Measurements from ENCODE around the gene LEUTX.

The LEUTX gene

DNA sequence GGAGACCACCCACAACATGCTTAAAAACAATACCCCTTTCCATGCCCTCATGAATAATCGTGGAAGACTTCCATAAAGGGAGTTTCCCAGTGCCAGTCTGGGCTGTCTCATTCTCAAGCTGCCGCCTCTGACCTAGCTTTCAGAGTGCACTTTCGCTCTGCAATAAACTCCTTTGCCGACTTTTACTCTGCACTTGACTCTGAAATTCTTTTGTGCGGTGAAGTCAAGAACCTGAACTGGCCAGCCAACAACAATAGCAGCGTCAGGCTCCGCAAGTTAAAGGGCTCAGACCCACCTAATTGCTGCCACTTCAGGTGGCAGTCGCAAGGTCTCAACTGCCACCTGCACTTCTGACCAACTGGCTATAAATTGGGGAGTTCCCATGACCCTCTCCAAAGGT, 10.3 kb upstream of the LEUTX start:
- Histone ChIP-seq H3K36me3 (replicated peaks in 1 of 2; ENCODE audit: control insufficient read depth in 2 of 2, insufficient read depth in 2 of 2, low read length in 2 of 2) (no peaks in the 10 kb centered on the region), H3K4me1 (ENCODE audit: control insufficient read depth in 2 of 2, insufficient read depth in 1 of 2, low read depth in 1 of 2, low read length in 2 of 2) (no peaks in the 10 kb centered on the region), H3K79me1 (ENCODE audit: low read depth, low read length) (no peaks in the 10 kb centered on the region), H3K4me2 (ENCODE audit: insufficient read depth, low read length, poor library complexity, severe bottlenecking) (no peak overlapping the region), H2BK5ac (ENCODE audit: low read length) (no peak overlapping the region), H2BK15ac (ENCODE audit: low read length) (no peak overlapping the region), H3K23ac (ENCODE audit: low read depth, low read length, poor library complexity) (no peak overlapping the region), H3K4ac (ENCODE audit: low read length) (no peak overlapping the region), H3K27me3 (ENCODE audit: control insufficient read depth in 3 of 3, insufficient read depth in 3 of 3, low read depth in 1 of 3, low read length in 3 of 3) (no peaks in the 10 kb centered on the region), H4K91ac (ENCODE audit: low read depth, low read length, poor library complexity) (no peak overlapping the region), H3K4me3 (ENCODE audit: low read length in 2 of 2) (no peak overlapping the region), H2AK5ac (ENCODE audit: low read depth, low read length) (no peak overlapping the region), H2AFZ (ENCODE audit: low read length) (no peak overlapping the region), H2BK12ac (ENCODE audit: low read length) (no peak overlapping the region), H4K8ac (ENCODE audit: low read depth, low read length) (no peak overlapping the region), H3K18ac (ENCODE audit: low read length) (no peak overlapping the region), H3K9ac (ENCODE audit: low read depth, low read length, poor library complexity) (no peak overlapping the region), H3K14ac (ENCODE audit: low read length) (no peak overlapping the region), H3K27ac (replicated peaks; ENCODE audit: low read length) (no peak overlapping the region), H3K9me3 (replicated peaks in 1 of 2; ENCODE audit: control insufficient read depth in 2 of 2, insufficient read depth in 1 of 2, low read depth in 1 of 2, low read length in 2 of 2) (peaks cover 0 to 4% of the 10 kb centered on the region in 2 donors), H2BK120ac (ENCODE audit: low read depth, low read length) (no peak overlapping the region)
- DNase-seq (ENCODE audit: low spot score), result no peak
- no CpG with 5 or more reads among the region's 8 CpGs for WGBS, 2 donors (ENCODE audit: extremely low coverage in 2 of 2, insufficient read length in 2 of 2, insufficient replicate concordance in 1 of 2)

DNA sequence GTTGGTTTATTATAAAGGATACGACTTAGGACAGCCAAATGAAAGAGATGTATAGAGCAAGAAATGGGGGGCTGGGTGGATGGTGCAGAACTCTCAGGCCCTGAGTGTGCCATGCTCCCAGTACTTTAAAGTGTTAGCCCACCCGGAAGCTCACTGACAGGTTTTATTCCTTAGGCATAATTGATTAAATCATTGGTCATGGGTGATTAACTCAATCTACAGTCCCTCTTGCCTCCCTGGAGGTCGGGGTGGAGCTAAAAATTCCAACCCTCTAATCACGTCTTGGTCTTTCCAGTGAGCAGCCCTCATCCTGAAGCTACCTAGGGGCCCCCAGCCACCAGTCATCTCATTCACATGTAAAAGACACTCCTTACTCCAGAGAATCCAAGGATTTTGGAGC, 9.9 kb upstream of the LEUTX start:
- Histone ChIP-seq H3K18ac (ENCODE audit: low read length) (no peak overlapping the region), H3K4me1 (ENCODE audit: control insufficient read depth in 2 of 2, insufficient read depth in 1 of 2, low read depth in 1 of 2, low read length in 2 of 2) (no peaks in the 10 kb centered on the region), H3K4me2 (ENCODE audit: insufficient read depth, low read length, poor library complexity, severe bottlenecking) (no peak overlapping the region), H3K23ac (ENCODE audit: low read depth, low read length, poor library complexity) (no peak overlapping the region), H4K8ac (ENCODE audit: low read depth, low read length) (no peak overlapping the region), H3K4ac (ENCODE audit: low read length) (no peak overlapping the region), H3K9me3 (replicated peaks in 1 of 2; ENCODE audit: control insufficient read depth in 2 of 2, insufficient read depth in 1 of 2, low read depth in 1 of 2, low read length in 2 of 2) (peaks cover 0 to 4% of the 10 kb centered on the region in 2 donors), H2BK12ac (ENCODE audit: low read length) (no peak overlapping the region), H4K91ac (ENCODE audit: low read depth, low read length, poor library complexity) (no peak overlapping the region), H3K27ac (replicated peaks; ENCODE audit: low read length) (no peak overlapping the region), H3K14ac (ENCODE audit: low read length) (no peak overlapping the region), H2AK5ac (ENCODE audit: low read depth, low read length) (no peak overlapping the region), H3K9ac (ENCODE audit: low read depth, low read length, poor library complexity) (no peak overlapping the region), H2BK120ac (ENCODE audit: low read depth, low read length) (no peak overlapping the region), H2BK5ac (ENCODE audit: low read length) (no peak overlapping the region), H3K4me3 (ENCODE audit: low read length in 2 of 2) (no peak overlapping the region), H3K36me3 (replicated peaks in 1 of 2; ENCODE audit: control insufficient read depth in 2 of 2, insufficient read depth in 2 of 2, low read length in 2 of 2) (no peaks in the 10 kb centered on the region), H2BK15ac (ENCODE audit: low read length) (no peak overlapping the region), H3K79me1 (ENCODE audit: low read depth, low read length) (no peaks in the 10 kb centered on the region), H3K27me3 (ENCODE audit: control insufficient read depth in 3 of 3, insufficient read depth in 3 of 3, low read depth in 1 of 3, low read length in 3 of 3) (no peaks in the 10 kb centered on the region), H2AFZ (ENCODE audit: low read length) (no peak overlapping the region)
- WGBS, 2 donors (ENCODE audit: extremely low coverage in 2 of 2, insufficient read length in 2 of 2, insufficient replicate concordance in 1 of 2), result no CpG with 5 or more reads among the region's 4 CpGs
- no peak for DNase-seq (ENCODE audit: low spot score)

DNA sequence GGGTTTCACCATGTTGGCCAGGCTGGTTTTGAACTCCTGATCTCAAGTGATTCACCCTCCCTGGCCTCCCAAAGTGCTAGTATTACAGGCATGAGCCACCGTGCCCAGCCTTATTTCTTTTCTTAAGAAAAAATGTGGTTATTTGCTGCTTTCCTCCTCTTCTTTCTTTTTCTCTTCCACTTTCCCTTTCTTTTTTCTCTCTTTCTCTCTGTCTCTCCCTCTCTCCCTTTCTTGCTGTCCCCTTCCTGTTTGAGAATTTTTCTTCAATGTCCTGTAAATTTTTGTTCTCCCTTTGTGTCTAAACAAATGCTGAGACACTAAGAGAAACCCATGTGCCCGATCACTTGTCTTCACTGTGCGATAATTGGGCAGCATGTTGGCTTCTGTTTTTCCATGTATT, 2.2 kb downstream of the LEUTX start:
- no peaks in the 10 kb centered on the region for H3K4me1 ChIP-seq (ENCODE audit: control insufficient read depth in 2 of 2, insufficient read depth in 1 of 2, low read depth in 1 of 2, low read length in 2 of 2)
- no peak overlapping the region for H2AFZ ChIP-seq (ENCODE audit: low read length)
- H2BK5ac ChIP-seq (ENCODE audit: low read length), result no peak overlapping the region
- no peaks in the 10 kb centered on the region for H3K36me3 ChIP-seq (replicated peaks in 1 of 2; ENCODE audit: control insufficient read depth in 2 of 2, insufficient read depth in 2 of 2, low read length in 2 of 2)
- no peak overlapping the region for H2BK12ac ChIP-seq (ENCODE audit: low read length)
- no peak overlapping the region for H3K14ac ChIP-seq (ENCODE audit: low read length)
- no peak overlapping the region for H3K27ac ChIP-seq (replicated peaks; ENCODE audit: low read length)
- H3K18ac ChIP-seq (ENCODE audit: low read length), result no peak overlapping the region
- WGBS, 2 donors (ENCODE audit: extremely low coverage in 2 of 2, insufficient read length in 2 of 2, insufficient replicate concordance in 1 of 2), result no CpG with 5 or more reads among the region's 3 CpGs
- no peak overlapping the region for H4K91ac ChIP-seq (ENCODE audit: low read depth, low read length, poor library complexity)
- DNase-seq (ENCODE audit: low spot score), result no peak
- no peak overlapping the region for H3K9ac ChIP-seq (ENCODE audit: low read depth, low read length, poor library complexity)
- peaks cover 0 to 32% (median 0%) of the 10 kb centered on the region in 3 experiments for H3K27me3 ChIP-seq (ENCODE audit: control insufficient read depth in 3 of 3, insufficient read depth in 3 of 3, low read depth in 1 of 3, low read length in 3 of 3)
- no peak overlapping the region for H2BK120ac ChIP-seq (ENCODE audit: low read depth, low read length)
- no peaks in the 10 kb centered on the region for H3K9me3 ChIP-seq (replicated peaks in 1 of 2; ENCODE audit: control insufficient read depth in 2 of 2, insufficient read depth in 1 of 2, low read depth in 1 of 2, low read length in 2 of 2)
- no peak overlapping the region for H4K8ac ChIP-seq (ENCODE audit: low read depth, low read length)
- no peak overlapping the region for H3K4ac ChIP-seq (ENCODE audit: low read length)
- no peaks in the 10 kb centered on the region for H3K79me1 ChIP-seq (ENCODE audit: low read depth, low read length)
- no peak overlapping the region for H3K23ac ChIP-seq (ENCODE audit: low read depth, low read length, poor library complexity)
- H3K4me2 ChIP-seq (ENCODE audit: insufficient read depth, low read length, poor library complexity, severe bottlenecking), result no peak overlapping the region
- no peak overlapping the region for H3K4me3 ChIP-seq (ENCODE audit: low read length in 2 of 2)
- no peak overlapping the region for H2BK15ac ChIP-seq (ENCODE audit: low read length)
- H2AK5ac ChIP-seq (ENCODE audit: low read depth, low read length), result no peak overlapping the region

DNA sequence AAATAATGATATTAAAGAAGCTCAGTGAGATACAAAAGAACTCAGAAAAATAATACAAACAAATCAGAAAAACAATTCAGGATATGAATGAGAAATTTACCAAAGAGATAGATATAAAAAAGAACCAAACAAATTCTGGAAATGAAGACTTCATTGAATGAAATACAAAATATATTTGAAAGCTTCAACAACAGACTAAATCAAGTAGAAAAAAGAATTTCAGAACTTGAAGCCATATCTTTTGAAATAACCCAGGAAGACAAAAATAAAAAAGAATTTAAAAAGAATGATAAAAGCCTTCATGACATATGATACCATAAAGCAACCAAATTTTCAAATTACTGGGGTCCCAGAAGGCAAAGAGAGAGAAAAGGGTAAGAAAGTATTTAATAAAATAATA, 9.6 kb downstream of the LEUTX start:
- Histone ChIP-seq H2BK5ac (ENCODE audit: low read length) (no peak overlapping the region), H3K4me1 (ENCODE audit: control insufficient read depth in 2 of 2, insufficient read depth in 1 of 2, low read depth in 1 of 2, low read length in 2 of 2) (no peaks in the 10 kb centered on the region), H2AFZ (ENCODE audit: low read length) (no peak overlapping the region), H3K27me3 (ENCODE audit: control insufficient read depth in 3 of 3, insufficient read depth in 3 of 3, low read depth in 1 of 3, low read length in 3 of 3) (peaks cover 0 to 5% (median 0%) of the 10 kb centered on the region in 3 experiments), H2BK12ac (ENCODE audit: low read length) (no peak overlapping the region), H2BK120ac (ENCODE audit: low read depth, low read length) (no peak overlapping the region), H3K18ac (ENCODE audit: low read length) (no peak overlapping the region), H3K4ac (ENCODE audit: low read length) (no peak overlapping the region), H3K14ac (ENCODE audit: low read length) (no peak overlapping the region), H3K9me3 (replicated peaks in 1 of 2; ENCODE audit: control insufficient read depth in 2 of 2, insufficient read depth in 1 of 2, low read depth in 1 of 2, low read length in 2 of 2) (peaks cover 0 to 4% of the 10 kb centered on the region in 2 donors), H2BK15ac (ENCODE audit: low read length) (no peak overlapping the region), H3K27ac (replicated peaks; ENCODE audit: low read length) (no peak overlapping the region), H4K91ac (ENCODE audit: low read depth, low read length, poor library complexity) (no peak overlapping the region), H3K36me3 (replicated peaks in 1 of 2; ENCODE audit: control insufficient read depth in 2 of 2, insufficient read depth in 2 of 2, low read length in 2 of 2) (no peaks in the 10 kb centered on the region), H3K23ac (ENCODE audit: low read depth, low read length, poor library complexity) (no peak overlapping the region), H3K4me2 (ENCODE audit: insufficient read depth, low read length, poor library complexity, severe bottlenecking) (no peak overlapping the region), H3K4me3 (ENCODE audit: low read length in 2 of 2) (no peak overlapping the region), H3K79me1 (ENCODE audit: low read depth, low read length) (no peaks in the 10 kb centered on the region), H2AK5ac (ENCODE audit: low read depth, low read length) (no peak overlapping the region), H3K9ac (ENCODE audit: low read depth, low read length, poor library complexity) (no peak overlapping the region), H4K8ac (ENCODE audit: low read depth, low read length) (no peak overlapping the region)
- DNase-seq (ENCODE audit: low spot score), result no peak

All from neuronal stem cell (in vitro differentiated cells).